Measurements from ENCODE around the gene TIMP4.

Gene TIMP4

DNA sequence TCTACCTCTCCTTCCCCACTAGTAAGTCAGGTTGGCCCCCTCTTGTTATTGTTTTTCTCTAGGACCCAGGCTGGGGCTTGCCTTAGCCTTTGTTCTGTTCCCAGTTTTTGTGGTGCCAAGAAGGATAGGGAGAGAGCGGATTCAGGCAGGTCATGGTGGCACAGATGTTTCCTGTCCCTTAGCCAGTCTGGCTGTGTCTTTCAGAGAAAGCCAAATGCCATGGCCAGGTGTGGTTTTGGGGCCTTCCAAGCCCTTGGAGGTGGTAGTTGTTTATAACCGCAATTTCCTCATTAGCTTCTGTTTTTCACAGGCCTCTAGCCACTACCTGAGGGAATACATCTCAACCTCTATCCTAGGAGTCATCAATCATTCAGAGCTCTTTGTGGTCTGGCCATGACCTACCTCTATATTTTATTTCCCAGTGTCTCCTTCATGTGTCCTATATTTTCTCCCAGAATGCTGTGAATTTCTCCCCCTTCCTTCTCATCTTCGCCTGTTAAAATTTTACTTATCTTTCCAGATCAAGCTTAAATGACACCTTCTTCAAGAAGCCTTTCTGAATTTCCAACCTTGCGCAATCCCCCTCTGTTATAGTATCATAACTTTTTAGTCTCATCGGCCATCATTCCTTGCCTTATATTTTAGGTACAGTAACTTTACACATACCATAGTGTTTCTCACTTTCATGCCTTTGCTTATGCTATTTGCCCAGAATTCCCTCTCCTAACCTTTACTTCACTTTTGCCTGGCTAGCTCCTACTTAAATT lies 38.2 kb downstream of the TIMP4 start:
- TF ChIP-seq POLR2A (IDR thresholded peaks at IDR 0.05; ENCODE audit: low read depth, low read length) = no peak
- DNase-seq (ENCODE audit: insufficient read length, low spot score) = no peak
- FAIRE-seq = no peak

DNA sequence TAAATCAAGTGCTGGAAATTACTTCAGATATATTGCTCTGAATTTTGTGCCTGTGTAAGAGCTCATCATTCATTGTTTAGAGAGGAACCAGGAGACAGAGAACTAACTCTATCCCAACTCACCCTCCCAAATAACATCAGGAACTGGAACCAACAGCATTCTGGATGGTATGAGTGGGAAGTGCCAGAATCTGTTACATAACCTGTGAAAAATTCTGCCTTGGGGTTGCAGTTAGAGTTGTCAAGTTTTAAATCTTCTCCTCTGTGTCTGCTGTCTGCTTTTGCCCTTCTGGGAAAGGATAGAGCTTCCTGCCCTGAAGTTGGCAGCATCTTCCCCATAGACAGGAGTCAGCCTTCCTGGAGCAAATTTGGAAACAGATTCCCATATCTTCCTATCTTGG lies 41.2 kb downstream of the TIMP4 start:
- TF ChIP-seq POLR2A (IDR thresholded peaks at IDR 0.05; ENCODE audit: low read depth, low read length) = no peak
- FAIRE-seq = no peak
- no peak for DNase-seq (ENCODE audit: insufficient read length, low spot score)

DNA sequence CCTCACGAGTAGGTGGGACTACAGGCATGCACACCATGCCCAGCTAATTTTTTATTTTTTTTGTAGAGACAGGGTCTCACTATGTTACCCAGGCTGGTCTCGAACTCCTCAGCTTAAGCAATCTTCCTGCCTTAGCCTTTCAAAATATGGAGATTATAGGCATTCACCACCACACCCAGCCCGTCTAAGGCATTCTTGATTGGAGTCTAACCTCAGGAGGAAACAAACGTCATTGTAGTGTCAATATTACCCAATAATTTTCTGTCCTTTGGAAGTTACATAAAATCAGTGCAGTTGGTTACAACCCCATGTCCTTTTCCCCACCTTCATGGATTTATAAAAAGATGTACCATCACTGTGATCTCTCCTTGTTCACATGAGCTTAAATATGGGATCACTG lies 41.8 kb downstream of the TIMP4 start:
- FAIRE-seq = no peak
- TF ChIP-seq POLR2A (IDR thresholded peaks at IDR 0.05; ENCODE audit: low read depth, low read length) = no peak

DNA sequence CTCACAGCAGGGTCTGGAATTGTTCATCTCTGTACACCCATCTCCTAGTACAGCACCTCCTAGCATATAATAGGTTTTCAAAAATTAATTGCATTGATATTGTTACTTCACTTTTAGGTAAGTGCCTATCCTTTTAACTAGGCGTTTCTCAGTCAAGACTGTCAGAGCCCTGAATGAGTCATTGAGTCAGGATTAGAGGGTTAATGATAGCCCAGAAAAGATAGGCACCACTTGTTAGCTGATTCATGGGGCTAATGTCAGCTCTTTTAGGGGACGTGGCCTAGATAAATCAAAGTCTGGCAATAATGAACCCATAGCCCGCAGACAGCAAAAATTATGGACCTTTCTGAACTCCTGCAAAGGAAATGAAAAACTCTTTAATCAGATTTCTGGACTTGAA lies 42.9 kb downstream of the TIMP4 start:
- TF ChIP-seq POLR2A (IDR thresholded peaks at IDR 0.05; ENCODE audit: low read depth, low read length) = no peak
- no peak for DNase-seq (ENCODE audit: insufficient read length, low spot score)
- no peak for FAIRE-seq

More for the DNA sequence above, 41.8 kb downstream of the TIMP4 start:
- no peak for DNase-seq (ENCODE audit: insufficient read length, low spot score)

DNA sequence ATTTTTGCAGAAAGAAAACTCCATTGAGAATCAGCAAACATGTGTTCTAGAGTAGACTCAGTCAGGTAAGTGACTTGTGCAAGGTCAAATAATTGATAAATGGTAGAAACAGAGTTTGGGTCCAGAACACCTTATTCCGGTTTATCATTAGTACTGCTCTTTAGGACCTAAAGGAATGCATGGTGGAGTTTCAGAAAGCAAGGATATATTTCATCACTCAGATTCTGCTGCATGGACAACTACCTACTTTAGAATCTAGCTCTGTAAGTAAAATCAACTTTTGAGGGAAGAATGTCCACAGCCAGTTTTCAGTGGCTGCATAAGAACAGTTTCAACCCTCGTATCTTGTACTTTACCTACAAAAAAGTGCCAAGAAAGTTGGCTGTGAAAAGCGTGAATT lies 43.6 kb downstream of the TIMP4 start:
- no peak for TF ChIP-seq POLR2A (IDR thresholded peaks at IDR 0.05; ENCODE audit: low read depth, low read length)
- FAIRE-seq = no peak
- no peak for DNase-seq (ENCODE audit: insufficient read length, low spot score)

DNA sequence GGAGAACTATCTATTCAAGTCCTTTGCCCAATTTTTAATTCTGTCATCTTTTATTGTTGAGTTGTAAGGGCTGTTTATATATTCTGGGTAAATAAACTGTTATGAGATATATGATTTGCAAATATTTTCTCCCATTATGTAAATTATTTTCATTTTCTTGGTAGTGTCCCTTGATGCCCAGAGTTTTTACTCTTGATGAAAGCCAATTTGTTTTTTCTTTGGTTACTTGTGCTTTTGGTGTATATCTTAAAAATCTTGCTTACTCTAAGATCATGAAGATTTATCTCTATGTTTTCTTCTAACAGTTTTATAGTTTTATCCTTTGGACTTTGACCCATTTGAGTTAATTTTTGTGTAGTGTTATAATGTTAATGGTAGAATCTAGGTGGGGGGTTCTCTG lies 44.5 kb downstream of the TIMP4 start:
- DNase-seq (ENCODE audit: insufficient read length, low spot score) = no peak
- TF ChIP-seq POLR2A (IDR thresholded peaks at IDR 0.05; ENCODE audit: low read depth, low read length) = no peak
- no peak for FAIRE-seq

DNA sequence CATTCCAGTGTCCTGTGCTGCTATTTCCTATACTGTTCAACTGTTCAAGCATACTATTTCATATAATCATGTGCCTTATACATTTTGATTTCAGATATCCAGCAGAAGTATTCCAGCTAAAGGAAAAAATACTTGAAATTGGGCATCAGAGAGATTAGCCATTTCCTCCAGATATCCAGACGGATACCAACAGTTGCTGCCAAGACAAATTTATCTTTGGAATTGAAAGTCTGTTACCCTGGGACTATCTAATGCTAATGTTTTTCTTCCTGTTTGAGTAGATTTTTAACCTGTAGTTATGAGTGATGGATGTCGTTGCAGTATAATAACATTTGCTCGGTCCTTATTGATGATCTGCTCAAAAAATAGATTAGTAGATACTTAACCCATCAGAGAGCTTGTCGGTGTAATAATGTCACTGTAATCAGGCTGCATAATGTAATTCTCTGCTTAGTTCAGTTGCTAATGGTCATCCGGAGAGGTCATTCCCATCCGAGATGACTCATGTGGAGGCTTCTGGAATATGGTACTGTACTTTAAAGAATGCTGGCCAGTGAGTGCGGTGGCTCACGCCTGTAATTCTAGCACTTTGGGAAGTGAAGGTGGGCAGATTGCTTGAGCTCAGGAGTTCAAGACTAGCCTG lies 51.5 kb downstream of the TIMP4 start:
- DNase-seq (ENCODE audit: insufficient read length, low spot score) (no peak), FAIRE-seq (no peak)
- no peak for TF ChIP-seq POLR2A (IDR thresholded peaks at IDR 0.05; ENCODE audit: low read depth, low read length)

All from H54 (cell line).